MCF 10A (cell line): ENCODE measurements around the gene KPNB1. TPM values are rescaled to one million over a fixed set of nuclear protein-coding genes. Genes with fewer than 3 reads are reported as not detected.

Experiments
- BruUV-seq: library from RNA; stranded (reverse); fragments of 400-500 nt; replicated peaks from 2 replicates; lab custom pipeline; 2021; lab: Mats Ljungman, UMichigan
- CTCF ChIA-PET: fragments of 300-600 bp; sonication (Branson Sonifier 250); formaldehyde crosslinking; extraction: SDS; loops from one replicate; lab custom pipeline; 2021; ENCODE audit warnings: antibody characterized with exemption, inconsistent platforms; lab: Yijun Ruan, JAX
- POLR2A ChIA-PET: fragments of 300-600, 350-650 bp; sonication (Branson Sonifier 250); formaldehyde crosslinking; extraction: SDS; loops from one replicate; lab custom pipeline; 2020; ENCODE audit warnings: antibody characterized with exemption, inconsistent platforms; lab: Yijun Ruan, JAX
- DNase-seq: peaks from one replicate; pipeline ENCODE4 v3.0.0-alpha.2; 2018; ENCODE audit not compliant: unreplicated experiment
- H3K27ac Mint-ChIP-seq: one replicate; pipeline ENCODE4 v1.8.0; 2022; ENCODE audit warnings: mild to moderate bottlenecking, low read depth, mixed read lengths; ENCODE audit not compliant: unreplicated experiment
- H3K27me3 Mint-ChIP-seq: one replicate; pipeline ENCODE4 v1.8.0; 2022; ENCODE audit warnings: mixed read lengths; ENCODE audit not compliant: insufficient read depth, unreplicated experiment
- H3K36me3 Mint-ChIP-seq: one replicate; pipeline ENCODE4 v1.8.0; 2022; ENCODE audit warnings: mild to moderate bottlenecking, moderate library complexity, mixed read lengths; ENCODE audit not compliant: insufficient read depth, unreplicated experiment
- H3K4me1 Mint-ChIP-seq: one replicate; pipeline ENCODE4 v1.8.0; 2022; ENCODE audit warnings: mixed read lengths; ENCODE audit not compliant: insufficient read depth, unreplicated experiment
- H3K4me3 Mint-ChIP-seq: one replicate; pipeline ENCODE4 v1.8.0; 2022; ENCODE audit warnings: mild to moderate bottlenecking, moderate library complexity, mixed read lengths; ENCODE audit not compliant: unreplicated experiment
- H3K9me3 Mint-ChIP-seq: one replicate; pipeline ENCODE4 v1.8.0; 2022; ENCODE audit warnings: mixed read lengths; ENCODE audit not compliant: unreplicated experiment
- intact Hi-C: fragments of 100-400 bp; cut with micrococcal nuclease; formaldehyde crosslinking; loops from 2 replicates; pipeline ENCODE4 v1.14.1; 2022
- total RNA-seq: library from RNA; stranded (reverse); gene quantifications from 2 replicates; pipeline ENCODE4 v1.2.3, GENCODE V29; 2022
- TF ChIP-seq, protein P1 (sequence below): fragments of 200-600 bp; IDR thresholded peaks from one replicate; pipeline ENCODE4 v1.8.0; 2022; ENCODE audit warnings: antibody characterized with exemption, mild to moderate bottlenecking; ENCODE audit not compliant: unreplicated experiment

The KPNB1 gene
- total RNA-seq, 1 experiment from 2014 or later: 609 TPM

- Mint-ChIP-seq H3K36me3 (peaks cover 91% of the 10 kb centered on the region), H3K27me3 (no peaks in the 10 kb centered on the region), H3K4me3 (no peak overlapping the region), H3K9me3 (no peaks in the 10 kb centered on the region), H3K4me1 (peaks cover 22% of the 10 kb centered on the region), H3K27ac (peak overlapping the region; percentile 26)
- BruUV-seq: no TSS peak
- ChIA-PET POLR2A (interaction anchor here (0.6 kb wide), 2 partner anchors 9 to 21 kb away, joined by 3 to 4 read pairs; no protein-coding TSS in a partner anchor), CTCF (interaction anchor here (0.6 to 3.2 kb wide), 7 partner anchors 10 to 172 kb away, joined by 3 to 28 read pairs (median 5); no protein-coding TSS in a partner anchor)
- TF ChIP-seq, protein P1, sequence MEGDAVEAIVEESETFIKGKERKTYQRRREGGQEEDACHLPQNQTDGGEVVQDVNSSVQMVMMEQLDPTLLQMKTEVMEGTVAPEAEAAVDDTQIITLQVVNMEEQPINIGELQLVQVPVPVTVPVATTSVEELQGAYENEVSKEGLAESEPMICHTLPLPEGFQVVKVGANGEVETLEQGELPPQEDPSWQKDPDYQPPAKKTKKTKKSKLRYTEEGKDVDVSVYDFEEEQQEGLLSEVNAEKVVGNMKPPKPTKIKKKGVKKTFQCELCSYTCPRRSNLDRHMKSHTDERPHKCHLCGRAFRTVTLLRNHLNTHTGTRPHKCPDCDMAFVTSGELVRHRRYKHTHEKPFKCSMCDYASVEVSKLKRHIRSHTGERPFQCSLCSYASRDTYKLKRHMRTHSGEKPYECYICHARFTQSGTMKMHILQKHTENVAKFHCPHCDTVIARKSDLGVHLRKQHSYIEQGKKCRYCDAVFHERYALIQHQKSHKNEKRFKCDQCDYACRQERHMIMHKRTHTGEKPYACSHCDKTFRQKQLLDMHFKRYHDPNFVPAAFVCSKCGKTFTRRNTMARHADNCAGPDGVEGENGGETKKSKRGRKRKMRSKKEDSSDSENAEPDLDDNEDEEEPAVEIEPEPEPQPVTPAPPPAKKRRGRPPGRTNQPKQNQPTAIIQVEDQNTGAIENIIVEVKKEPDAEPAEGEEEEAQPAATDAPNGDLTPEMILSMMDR: no peak
- intact Hi-C loops: no loop called here
- DNase-seq: no peak
Measured at GRCh38 chr17:47654991-47655390, 5.3 kb downstream of the KPNB1 start.

DNA sequence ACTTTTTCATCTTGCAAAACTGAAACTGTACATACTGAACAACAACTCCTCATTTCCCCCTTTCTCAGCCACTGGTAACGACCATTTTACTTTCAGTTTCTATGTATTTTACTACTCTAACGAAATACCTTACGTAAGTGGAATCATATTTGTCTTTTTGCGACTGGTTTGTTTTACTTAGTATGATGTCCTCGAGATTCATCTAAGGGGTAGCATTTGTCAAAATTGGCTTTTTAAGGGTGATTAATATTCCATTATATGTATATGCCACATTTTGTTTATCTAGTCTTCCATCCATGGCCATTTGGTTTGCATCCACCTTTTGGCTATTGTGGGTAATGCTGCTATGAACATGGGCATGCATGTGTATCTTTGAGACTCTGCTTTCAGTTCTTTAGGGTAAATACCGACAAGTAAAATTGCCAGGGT, 10.4 kb downstream of the KPNB1 start:
- TF ChIP-seq, protein P1: no peak
- Mint-ChIP-seq H3K9me3 (no peaks in the 10 kb centered on the region), H3K4me3 (no peak overlapping the region), H3K4me1 (peaks cover 16% of the 10 kb centered on the region), H3K27me3 (no peaks in the 10 kb centered on the region), H3K36me3 (peaks cover 98% of the 10 kb centered on the region), H3K27ac (no peak overlapping the region)
- no TSS peak for BruUV-seq
- ChIA-PET POLR2A (interaction anchor here (0.7 kb wide), 1 partner anchor 41 kb away, joined by 3 read pairs; no protein-coding TSS in a partner anchor), CTCF (no interaction called here)
- no peak for DNase-seq
- intact Hi-C loops: no loop called here

DNA sequence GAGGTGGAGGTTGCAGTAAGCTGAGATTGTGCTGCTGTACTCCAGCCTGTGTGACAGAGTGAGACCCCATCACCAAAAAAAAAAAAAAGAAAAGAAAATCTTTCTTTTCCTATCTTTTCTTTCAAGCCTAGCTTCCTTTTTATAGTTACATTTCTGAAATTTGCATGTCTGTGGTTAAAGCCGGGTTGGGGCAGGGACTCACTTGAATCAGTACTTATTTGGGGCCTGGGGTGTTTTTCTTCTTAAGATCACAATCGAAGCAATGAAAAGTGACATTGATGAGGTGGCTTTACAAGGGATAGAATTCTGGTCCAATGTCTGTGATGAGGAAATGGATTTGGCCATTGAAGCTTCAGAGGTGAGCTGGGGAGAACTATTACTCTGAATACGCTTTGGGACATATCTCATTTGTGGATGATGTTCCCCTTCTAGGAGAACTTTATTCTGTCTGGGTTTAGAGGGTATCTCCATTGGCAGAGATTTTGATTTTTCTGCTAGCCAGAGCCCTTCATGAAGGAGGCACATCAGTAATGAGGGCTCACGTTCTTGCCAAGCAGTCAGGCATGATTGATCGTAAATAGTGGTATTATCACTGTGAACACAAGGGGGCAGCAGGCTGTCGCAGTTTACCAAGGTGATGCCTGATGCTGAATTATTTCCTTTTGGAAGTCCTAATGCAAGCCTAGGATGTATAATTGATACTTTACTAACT, 14.3 kb downstream of the KPNB1 start:
- POLR2A ChIA-PET: interaction anchor here (0.7 to 2.9 kb wide), 5 partner anchors 8 to 146 kb away, joined by 4 to 25 read pairs (median 5); partner anchors contain the start of gene KPNB1
- H3K27me3 Mint-ChIP-seq: no peaks in the 10 kb centered on the region
- peaks cover 14% of the 10 kb centered on the region for H3K4me1 Mint-ChIP-seq
- BruUV-seq: no TSS peak
- H3K36me3 Mint-ChIP-seq: peaks cover 98% of the 10 kb centered on the region
- no peaks in the 10 kb centered on the region for H3K9me3 Mint-ChIP-seq
- intact Hi-C loops: no loop called here
- CTCF ChIA-PET: interaction anchor here (0.6 to 3.9 kb wide), 12 partner anchors 10 to 435 kb away, joined by 3 to 28 read pairs (median 6); no protein-coding TSS in a partner anchor
- no peak overlapping the region for H3K4me3 Mint-ChIP-seq
- peak; percentile 64 for DNase-seq
- TF ChIP-seq, protein P1: peak; percentile 47
- no peak overlapping the region for H3K27ac Mint-ChIP-seq

GRCh38 chr17:47664624-47664941, 14.9 kb downstream of the KPNB1 start:
- Mint-ChIP-seq H3K27ac (no peak overlapping the region), H3K4me1 (peaks cover 14% of the 10 kb centered on the region), H3K9me3 (no peaks in the 10 kb centered on the region), H3K4me3 (no peak overlapping the region), H3K27me3 (no peaks in the 10 kb centered on the region), H3K36me3 (peaks cover 98% of the 10 kb centered on the region)
- ChIA-PET CTCF (interaction anchor here (0.6 to 3.9 kb wide), 11 partner anchors 8 to 435 kb away, joined by 3 to 28 read pairs (median 5); no protein-coding TSS in a partner anchor), POLR2A (interaction anchor here (1.0 to 2.9 kb wide), 6 partner anchors 10 to 137 kb away, joined by 3 to 25 read pairs (median 6); partner anchors contain the start of gene KPNB1)
- intact Hi-C loops: no loop called here
- BruUV-seq: no TSS peak
- TF ChIP-seq, protein P1: no peak
- no peak for DNase-seq
